Sciatic nerve (tissue), 2 donors: ENCODE results near the gene ANK3. TPM values are rescaled to one million over a fixed set of nuclear protein-coding genes. Genes with fewer than 3 reads are reported as not detected.
A peak's percentile ranks its signal among the peaks of the same experiment; 100 is the strongest.

Experiments
- ATAC-seq: fragments of 200-7000 bp; cut with Tn5 transposase; one replicate; pipeline ENCODE4 v1.9.1; 2020; ENCODE audit warnings: mild to moderate bottlenecking, moderate library complexity
- DNase-seq: peaks from one replicate; pipeline ENCODE4 v3.0.0-alpha.2; 2020; ENCODE audit warnings: low spot score
- intact Hi-C: fragments of 100-400 bp; cut with DNase I; formaldehyde crosslinking; loops from one replicate; pipeline ENCODE4 v1.14.2; 2022
- total RNA-seq: library from RNA; stranded (reverse); fragmentation: NEBNext Ultra II Directional; extraction: Animal tissue kit (Norgen Biotek cat#: 25700); gene quantifications from one replicate; pipeline ENCODE4 v1.2.1, GENCODE V29; 2021
- donor health status: DM: no; HTN: no; CAD: no.
- donor health status: DM: no; HTN: no; CAD: no.

Gene ANK3
- total RNA-seq, 1 donor from 2014 or later: 203 TPM

- DNase-seq (no peak), ATAC-seq (no peak)
- intact Hi-C loops: no loop called here
Observed at GRCh38 chr10:60172363-60172990, 217.2 kb downstream of the ANK3 start.

DNA sequence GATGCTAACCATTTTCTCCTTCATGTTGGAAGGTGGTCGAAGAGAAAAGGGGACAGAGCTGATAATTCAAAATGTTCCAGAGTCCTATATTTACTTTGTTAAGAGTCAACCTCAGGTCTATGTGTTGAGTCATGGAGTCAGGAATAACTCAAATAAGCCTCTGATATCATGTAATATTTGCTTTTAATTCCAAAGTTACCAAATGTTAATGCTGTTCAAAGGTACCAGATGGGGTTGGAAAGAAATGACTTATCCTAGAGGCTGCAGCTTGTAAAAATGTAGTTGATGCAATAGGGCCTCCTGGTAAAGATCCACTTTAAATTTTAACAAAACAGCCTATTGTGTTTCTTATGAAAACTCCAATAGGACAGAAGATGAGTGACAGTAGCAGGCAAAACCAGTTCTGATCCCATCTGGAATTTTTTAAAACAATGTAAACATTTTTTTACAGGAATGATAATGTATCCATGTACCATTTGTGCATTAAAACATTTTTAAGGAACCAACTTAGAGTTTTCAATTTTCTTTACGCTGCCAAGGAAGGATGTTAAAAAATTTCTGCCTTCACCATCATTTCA, 218.2 kb downstream of the ANK3 start:
- intact Hi-C loops: no loop called here
- ATAC-seq (no peak), DNase-seq (no peak)

DNA sequence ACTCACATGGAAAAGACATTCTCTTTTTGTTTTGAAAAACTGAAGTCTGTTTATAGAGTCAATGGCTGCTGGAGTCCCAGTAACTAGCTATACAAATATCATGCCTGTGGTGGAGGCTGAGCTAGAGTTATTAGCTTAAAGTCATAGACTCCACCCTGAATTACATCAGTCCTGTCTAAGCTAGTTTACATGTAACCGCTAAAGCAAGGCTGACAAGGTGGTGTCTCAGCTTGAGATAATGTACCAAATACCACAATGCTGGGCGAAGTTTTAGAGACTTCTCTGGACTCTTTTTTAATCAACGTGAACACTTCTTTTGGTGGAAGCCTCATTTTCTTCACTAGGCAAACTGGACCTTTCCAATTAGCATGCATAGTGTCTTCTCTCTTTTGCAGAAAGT, 219.4 kb downstream of the ANK3 start:
- DNase-seq: no peak
- intact Hi-C loops: no loop called here
- no peak for ATAC-seq

DNA sequence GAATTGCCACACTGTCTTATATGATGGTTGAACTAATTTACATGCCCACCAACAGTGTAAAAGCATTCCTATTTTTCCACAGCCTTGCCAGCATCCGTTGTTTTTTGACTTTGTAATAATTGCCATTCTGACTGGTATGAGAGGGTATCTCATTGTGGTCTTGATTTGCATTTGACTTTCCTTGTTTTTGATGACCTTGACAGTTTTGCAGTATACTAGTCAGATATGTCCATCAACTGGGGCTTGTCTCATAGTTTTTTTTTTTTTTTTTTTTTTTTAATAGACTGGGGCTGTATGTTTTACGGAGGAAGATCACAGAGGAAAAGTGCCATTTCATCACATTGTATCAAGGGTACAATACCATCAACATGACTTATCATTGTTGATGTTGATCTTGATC, 220.6 kb downstream of the ANK3 start:
- intact Hi-C loops: no loop called here
- DNase-seq (no peak), ATAC-seq (no peak)

GRCh38 chr10:60167050-60167449, 222.6 kb downstream of the ANK3 start:
- ATAC-seq: no peak
- DNase-seq: no peak
- intact Hi-C loops: no loop called here

GRCh38 chr10:60163786-60164185, 225.9 kb downstream of the ANK3 start:
- intact Hi-C loops: no loop called here
- DNase-seq (no peak), ATAC-seq (no peak)

DNA sequence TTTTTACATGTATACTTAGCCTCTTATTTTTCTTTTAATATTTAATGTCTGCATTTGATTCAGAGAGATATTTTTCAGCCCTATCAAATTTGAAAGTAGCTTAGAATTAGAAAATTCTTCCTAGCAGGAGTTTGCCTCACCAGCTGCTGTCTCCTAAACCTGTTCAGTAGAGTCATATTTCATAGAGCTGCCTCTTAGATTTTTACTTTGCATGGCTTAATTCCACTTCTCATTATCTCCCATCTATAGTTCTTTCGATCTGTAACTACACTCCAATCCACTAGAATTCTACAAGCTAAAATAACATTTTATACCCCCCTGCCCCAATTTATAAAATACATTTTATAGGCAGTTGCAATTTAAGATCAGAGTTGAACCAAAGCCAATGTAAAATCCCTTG, 227.0 kb downstream of the ANK3 start:
- no peak for ATAC-seq
- intact Hi-C loops: no loop called here

GRCh38 chr10:60155943-60156683, 233.6 kb downstream of the ANK3 start:
- ATAC-seq: no peak
- no peak for DNase-seq
- intact Hi-C loops: no loop called here

More for the DNA sequence above, 227.0 kb downstream of the ANK3 start:
- no peak for DNase-seq

GRCh38 chr10:60155099-60155877, 234.4 kb downstream of the ANK3 start:
- DNase-seq: no peak
- intact Hi-C loops: no loop called here
- no peak for ATAC-seq

DNA sequence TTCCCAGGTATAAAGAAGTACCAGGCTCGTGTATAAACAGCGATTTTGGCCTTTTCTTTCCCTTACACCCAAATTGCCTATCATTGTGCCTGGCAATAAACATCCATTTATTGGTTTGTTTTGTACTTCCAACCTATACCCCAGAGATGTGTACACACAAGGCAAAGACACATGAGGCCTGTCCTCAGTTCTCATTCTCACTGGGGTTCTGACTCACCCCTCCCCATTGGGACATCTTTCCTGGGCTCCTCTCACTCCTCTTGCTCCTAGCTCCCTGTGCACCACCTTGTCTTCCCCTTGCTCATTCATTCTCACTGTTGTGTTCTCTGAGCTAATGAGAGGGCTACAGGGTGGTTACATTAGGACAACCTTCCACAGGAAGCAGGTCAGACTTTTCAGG, 240.7 kb downstream of the ANK3 start:
- DNase-seq (no peak), ATAC-seq (no peak)
- intact Hi-C loops: no loop called here

DNA sequence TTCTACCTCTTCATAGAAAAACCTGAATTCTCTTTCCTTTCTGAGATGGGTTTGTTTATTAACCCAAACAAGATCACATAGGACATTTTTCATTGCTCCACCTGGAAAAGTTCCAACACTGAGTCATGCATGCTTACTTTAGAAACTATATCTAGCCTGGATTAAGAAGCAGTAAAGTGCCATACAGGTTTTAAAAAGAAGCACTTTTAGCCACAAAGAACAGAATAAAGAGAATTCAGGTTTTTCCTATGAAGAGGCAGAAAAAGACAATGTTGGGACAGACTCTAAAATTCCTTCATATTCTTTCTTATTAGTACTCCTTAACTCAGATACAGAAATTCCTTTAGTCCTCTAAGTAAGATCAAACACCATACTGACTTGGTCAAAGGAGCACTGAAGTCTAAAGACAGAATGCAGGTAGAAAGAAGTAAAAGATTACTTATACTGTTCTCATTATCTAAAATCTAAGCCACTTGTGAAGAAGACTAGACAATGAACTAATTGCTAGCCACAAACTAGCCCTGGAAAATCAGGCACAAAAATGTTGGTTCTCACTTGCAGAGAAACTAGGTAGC, 241.3 kb downstream of the ANK3 start:
- no peak for DNase-seq
- intact Hi-C loops: no loop called here
- ATAC-seq: no peak

DNA sequence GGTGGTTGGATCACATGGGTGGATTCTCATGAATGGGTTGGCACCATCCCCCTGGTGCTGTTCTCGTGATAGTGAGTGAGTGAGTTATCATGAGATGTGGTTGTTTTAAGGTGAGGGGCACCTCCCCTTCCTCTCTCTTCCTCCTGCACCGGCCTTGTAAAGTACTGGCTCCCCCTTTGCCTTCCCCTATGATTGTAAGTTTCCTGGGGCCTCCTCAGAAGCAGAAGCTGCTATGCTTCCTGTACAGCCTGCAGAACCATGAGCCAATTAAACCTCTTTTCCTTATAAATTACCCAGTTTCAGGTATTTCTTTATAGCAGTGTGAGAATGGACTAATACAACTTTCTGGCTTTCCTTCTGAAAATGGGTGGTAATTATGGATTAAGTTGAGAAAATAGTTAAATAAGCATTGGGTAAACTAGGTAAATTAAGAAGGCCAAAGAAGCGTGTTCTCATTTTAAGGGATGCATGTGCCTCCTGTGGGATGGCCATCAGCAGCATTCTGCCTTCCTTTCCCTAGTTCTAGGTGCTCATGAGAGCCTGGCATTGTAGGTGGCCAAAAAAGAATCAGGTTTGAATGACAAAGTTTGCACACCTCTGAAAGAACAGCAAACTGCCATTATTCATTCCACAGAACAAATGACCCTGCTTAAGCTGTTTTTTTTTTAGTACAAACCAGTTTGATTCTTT, 242.0 kb downstream of the ANK3 start:
- DNase-seq (no peak), ATAC-seq (no peak)
- intact Hi-C loops: no loop called here

GRCh38 chr10:60147025-60147424, 242.7 kb downstream of the ANK3 start:
- intact Hi-C loops: no loop called here
- no peak for DNase-seq
- no peak for ATAC-seq

DNA sequence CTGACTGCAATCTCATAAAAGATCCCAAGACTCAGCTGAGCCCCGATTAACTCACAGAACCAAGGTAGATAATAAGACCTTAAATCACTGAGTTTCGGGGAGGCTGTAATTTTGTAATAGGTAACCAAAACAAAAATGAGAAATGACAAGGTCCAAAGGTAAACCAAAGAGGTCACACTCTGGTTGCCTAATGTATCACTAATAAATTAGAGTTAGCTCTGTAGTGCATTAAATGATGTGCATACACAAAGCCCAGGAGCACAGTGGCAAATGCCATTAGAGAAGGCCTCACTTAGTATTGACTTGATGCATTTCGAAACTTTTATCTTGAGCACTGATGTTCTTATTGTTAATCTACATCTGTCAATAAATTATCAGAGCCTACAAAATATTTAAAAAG, 245.6 kb downstream of the ANK3 start:
- ATAC-seq (no peak), DNase-seq (no peak)
- intact Hi-C loops: no loop called here

- no peak for DNase-seq
- ATAC-seq: no peak
- intact Hi-C loops: loop anchor here (1.0 kb wide), 1 partner anchor 121 kb away; no protein-coding TSS in a partner anchor
Observed at GRCh38 chr10:60142736-60143135, 246.9 kb downstream of the ANK3 start.

DNA sequence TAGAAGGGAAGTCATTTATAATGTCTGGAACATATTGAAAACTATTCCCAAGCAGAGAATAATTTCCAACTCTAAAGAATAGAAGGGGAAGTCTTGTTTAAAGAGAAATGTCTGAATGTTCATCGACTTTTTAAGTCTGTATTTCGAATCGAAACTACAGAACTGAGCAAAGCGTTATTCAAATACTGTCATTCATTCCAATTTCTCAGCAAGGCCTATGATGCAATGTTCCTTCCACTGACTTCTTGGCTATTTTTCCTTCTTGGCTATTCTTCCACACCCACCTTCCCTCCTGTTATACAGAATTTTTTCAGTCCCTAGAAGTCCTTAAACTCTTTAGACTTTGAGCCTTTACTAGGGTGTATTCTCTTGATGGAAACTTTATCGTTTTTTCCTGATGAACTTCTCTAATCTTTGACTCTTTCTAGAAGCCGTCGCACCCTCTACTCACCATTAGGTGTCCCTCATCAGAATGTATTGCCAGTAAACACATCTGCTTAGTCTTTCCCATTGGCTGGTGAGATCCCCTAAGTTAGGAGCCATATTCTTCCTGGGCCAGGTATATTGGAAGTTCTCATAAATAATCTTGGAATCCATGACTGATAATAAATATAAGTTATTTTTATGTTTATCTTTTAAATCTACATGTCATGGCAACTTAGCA, 247.6 kb downstream of the ANK3 start:
- ATAC-seq: no peak
- no peak for DNase-seq
- intact Hi-C loops: loop anchor here (1.0 kb wide), 1 partner anchor 121 kb away; no protein-coding TSS in a partner anchor

- intact Hi-C loops: no loop called here
- peak; percentile 81 for ATAC-seq
Observed at GRCh38 chr10:60140651-60141632, 248.7 kb downstream of the ANK3 start.

More at GRCh38 chr10:60140651-60141632, 248.7 kb downstream of the ANK3 start:
- DNase-seq: no peak
